ENCODE results near the gene TMEM167A.

TMEM167A gene

GRCh38 chr5:83076742-83077661, at the start of gene TMEM167A, which contains the start of gene XRCC4:
Gene TMEM167A, minus strand, starts transcription at chr5:83077394. Its CDS starts 71 bp downstream, at chr5:83077323.
Gene XRCC4, plus strand, starts transcription at chr5:83077547. Its CDS starts 27,373 bp downstream, at chr5:83104920.
- DNase-seq = peak; percentile 98

- no peak for DNase-seq
Measured at GRCh38 chr5:83126501-83126900, 49.3 kb upstream of the TMEM167A start.

GRCh38 chr5:83125560-83125959, 48.4 kb upstream of the TMEM167A start:
- no peak for DNase-seq

GRCh38 chr5:83124593-83124992, 47.4 kb upstream of the TMEM167A start:
- no peak for DNase-seq

- no peak for DNase-seq
Measured at GRCh38 chr5:83118976-83119375, 41.8 kb upstream of the TMEM167A start.

GRCh38 chr5:83118471-83118870, 41.3 kb upstream of the TMEM167A start:
- DNase-seq = no peak

GRCh38 chr5:83115816-83116215, 38.6 kb upstream of the TMEM167A start:
- DNase-seq = no peak

- no peak for DNase-seq
Measured at GRCh38 chr5:83109380-83109779, 32.2 kb upstream of the TMEM167A start.

- no peak for DNase-seq
Measured at GRCh38 chr5:83107692-83108420, 30.7 kb upstream of the TMEM167A start.

- no peak for DNase-seq
Measured at GRCh38 chr5:83104021-83104420, 26.8 kb upstream of the TMEM167A start.

- DNase-seq = no peak
Measured at GRCh38 chr5:83102364-83102980, 25.3 kb upstream of the TMEM167A start.

GRCh38 chr5:83101514-83101913, 24.3 kb upstream of the TMEM167A start:
- DNase-seq = no peak

GRCh38 chr5:83099445-83099844, 22.3 kb upstream of the TMEM167A start:
- no peak for DNase-seq

GRCh38 chr5:83099001-83099400, 21.8 kb upstream of the TMEM167A start:
- no peak for DNase-seq

- no peak for DNase-seq
Measured at GRCh38 chr5:83097689-83098231, 20.6 kb upstream of the TMEM167A start.

GRCh38 chr5:83096660-83097339, 19.6 kb upstream of the TMEM167A start:
- DNase-seq = no peak

GRCh38 chr5:83095957-83096539, 18.9 kb upstream of the TMEM167A start:
- DNase-seq = peak; percentile 77

GRCh38 chr5:83095163-83095956, 18.2 kb upstream of the TMEM167A start:
- DNase-seq = no peak

- no peak for DNase-seq
Measured at GRCh38 chr5:83093692-83094091, 16.5 kb upstream of the TMEM167A start.

- DNase-seq = no peak
Measured at GRCh38 chr5:83092619-83093018, 15.4 kb upstream of the TMEM167A start.

GRCh38 chr5:83090169-83090568, 13.0 kb upstream of the TMEM167A start:
- no peak for DNase-seq
